IPS-18c (cell line): Measurements from ENCODE around the gene LHFPL6.

ENCODE experiments used
- H3K4me3 ChIP-seq: 2 replicates; pipeline ENCODE4 v1.7.0; 2013; ENCODE audit warnings: low read depth, mild to moderate bottlenecking, low read length, moderate library complexity; ENCODE audit not compliant: insufficient read depth
- H3K9me3 ChIP-seq: one replicate; pipeline ENCODE4 v1.6.1; 2013; ENCODE audit warnings: mild to moderate bottlenecking, low read length, moderate library complexity; ENCODE audit not compliant: control insufficient read depth, insufficient read depth

Gene LHFPL6

GRCh38 chr13:39567569-39567968 lies 35.4 kb downstream of the LHFPL6 start:
- Histone ChIP-seq H3K4me3 (no peak overlapping the region), H3K9me3 (no peaks in the 10 kb centered on the region)

- Histone ChIP-seq H3K9me3 (no peaks in the 10 kb centered on the region), H3K4me3 (no peak overlapping the region)
Measured at GRCh38 chr13:39566216-39566869, 36.6 kb downstream of the LHFPL6 start.

GRCh38 chr13:39565036-39565949 lies 37.7 kb downstream of the LHFPL6 start:
- no peaks in the 10 kb centered on the region for H3K9me3 ChIP-seq
- H3K4me3 ChIP-seq: no peak overlapping the region

GRCh38 chr13:39563470-39563735 lies 39.6 kb downstream of the LHFPL6 start:
- Histone ChIP-seq H3K4me3 (no peak overlapping the region), H3K9me3 (no peaks in the 10 kb centered on the region)

GRCh38 chr13:39561971-39562370 lies 41.0 kb downstream of the LHFPL6 start:
- Histone ChIP-seq H3K9me3 (no peaks in the 10 kb centered on the region), H3K4me3 (no peak overlapping the region)

- no peaks in the 10 kb centered on the region for H3K9me3 ChIP-seq
- H3K4me3 ChIP-seq: no peak overlapping the region
Measured at GRCh38 chr13:39559847-39560246, 43.1 kb downstream of the LHFPL6 start.

- Histone ChIP-seq H3K4me3 (no peak overlapping the region), H3K9me3 (no peaks in the 10 kb centered on the region)
Measured at GRCh38 chr13:39557285-39557955, 45.6 kb downstream of the LHFPL6 start.

- H3K9me3 ChIP-seq: no peaks in the 10 kb centered on the region
- H3K4me3 ChIP-seq: no peak overlapping the region
Measured at GRCh38 chr13:39556866-39557265, 46.1 kb downstream of the LHFPL6 start.

- Histone ChIP-seq H3K9me3 (no peaks in the 10 kb centered on the region), H3K4me3 (no peak overlapping the region)
Measured at GRCh38 chr13:39554371-39554770, 48.6 kb downstream of the LHFPL6 start.

GRCh38 chr13:39552246-39552645 lies 50.7 kb downstream of the LHFPL6 start:
- Histone ChIP-seq H3K4me3 (no peak overlapping the region), H3K9me3 (no peaks in the 10 kb centered on the region)

- no peak overlapping the region for H3K4me3 ChIP-seq
- no peaks in the 10 kb centered on the region for H3K9me3 ChIP-seq
Measured at GRCh38 chr13:39550931-39551330, 52.1 kb downstream of the LHFPL6 start.

GRCh38 chr13:39547108-39547507 lies 55.9 kb downstream of the LHFPL6 start:
- Histone ChIP-seq H3K9me3 (no peaks in the 10 kb centered on the region), H3K4me3 (no peak overlapping the region)

- no peaks in the 10 kb centered on the region for H3K9me3 ChIP-seq
Measured at GRCh38 chr13:39542361-39542760, 60.6 kb downstream of the LHFPL6 start.

GRCh38 chr13:39540929-39541605 lies 61.9 kb downstream of the LHFPL6 start:
- H3K9me3 ChIP-seq: no peaks in the 10 kb centered on the region

More at GRCh38 chr13:39542361-39542760, 60.6 kb downstream of the LHFPL6 start:
- H3K4me3 ChIP-seq: no peak overlapping the region

GRCh38 chr13:39538816-39539790 lies 63.9 kb downstream of the LHFPL6 start:
- H3K4me3 ChIP-seq: no peak overlapping the region
- no peaks in the 10 kb centered on the region for H3K9me3 ChIP-seq

More at GRCh38 chr13:39540929-39541605, 61.9 kb downstream of the LHFPL6 start:
- H3K4me3 ChIP-seq: no peak overlapping the region

GRCh38 chr13:39536906-39537305 lies 66.1 kb downstream of the LHFPL6 start:
- Histone ChIP-seq H3K4me3 (no peak overlapping the region), H3K9me3 (no peaks in the 10 kb centered on the region)
